BLaER1 (cell line): ENCODE data around the gene PCCA.
"Not testable (repeated sequence)": the region's sequence is repeated elsewhere in the genome, so short reads cannot be mapped to it uniquely, and the experiment has no call there.

ENCODE experiments used
- H3K27ac ChIP-seq: shearing (Covaris generic); formaldehyde crosslinking; 2 replicates; pipeline ENCODE4 v1.8.1; 2022
- H3K27me3 ChIP-seq: shearing (Covaris generic); formaldehyde crosslinking; 2 replicates; pipeline ENCODE4 v1.8.1; 2022
- H3K36me3 ChIP-seq: shearing (Covaris generic); formaldehyde crosslinking; 2 replicates; pipeline ENCODE4 v1.8.1; 2022
- H3K4me1 ChIP-seq: shearing (Covaris generic); formaldehyde crosslinking; 2 replicates; pipeline ENCODE4 v1.8.1; 2022
- H3K4me2 ChIP-seq: shearing (Covaris generic); formaldehyde crosslinking; 2 replicates; pipeline ENCODE4 v1.8.1; 2022
- H3K4me3 ChIP-seq: shearing (Covaris generic); formaldehyde crosslinking; 2 replicates; pipeline ENCODE4 v1.8.1; 2022
- H3K9ac ChIP-seq: shearing (Covaris generic); formaldehyde crosslinking; 2 replicates; pipeline ENCODE4 v1.8.1; 2022
- H3K9me3 ChIP-seq: shearing (Covaris generic); formaldehyde crosslinking; 2 replicates; pipeline ENCODE4 v1.8.1; 2022
- H4K20me1 ChIP-seq: shearing (Covaris generic); formaldehyde crosslinking; 2 replicates; pipeline ENCODE4 v1.8.1; 2022
- Cebpa-rat ChIP-seq: shearing (Covaris generic); IDR thresholded peaks from 2 replicates; pipeline ENCODE4 v1.8.1; 2022

Gene PCCA

DNA sequence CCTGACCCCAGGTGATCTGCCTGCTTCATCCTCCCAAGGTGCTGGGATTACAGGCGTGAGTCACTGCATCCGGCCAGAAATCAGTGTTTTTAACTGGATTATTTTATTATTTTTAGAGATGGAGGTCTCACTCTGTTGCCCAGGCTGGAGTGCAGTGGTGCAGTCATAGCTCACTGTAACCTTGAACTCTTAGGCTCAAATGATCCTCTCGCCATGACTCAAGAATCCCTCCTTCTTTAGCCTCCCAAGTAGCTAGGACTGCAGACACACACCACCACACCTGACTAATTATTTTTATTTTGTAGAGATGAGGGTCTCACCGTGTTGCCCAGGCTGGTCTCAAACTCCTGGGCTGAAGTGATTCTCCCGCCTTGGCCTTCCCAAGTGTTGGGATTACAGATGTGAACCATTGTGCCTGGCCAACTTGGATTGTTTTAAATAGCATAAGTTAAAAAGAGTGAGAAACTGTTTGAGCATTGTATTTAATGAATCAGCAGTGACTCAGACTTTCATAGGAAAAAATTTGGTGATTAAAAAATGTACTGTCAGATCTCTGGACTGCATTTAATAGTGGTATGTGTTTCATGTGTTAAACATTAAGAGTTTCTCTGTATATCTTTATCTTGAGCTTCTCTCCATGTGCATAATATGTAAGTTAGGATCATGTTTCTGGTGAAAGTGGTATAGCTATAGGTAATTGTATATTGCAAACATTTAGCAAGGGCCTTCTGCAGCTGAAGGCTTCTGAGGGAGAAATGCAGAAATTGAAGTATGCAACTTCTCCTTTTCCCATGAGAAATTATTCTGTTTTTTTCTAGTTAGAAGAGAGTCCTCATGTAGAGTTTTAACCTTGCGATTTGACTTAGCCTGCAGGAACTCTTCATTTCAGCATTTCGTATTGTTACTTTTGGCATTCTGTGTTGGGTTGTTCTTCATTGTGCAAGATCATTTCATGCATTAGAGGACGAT is 121.2 kb downstream of the PCCA start:
- no peak overlapping the region for H3K9ac ChIP-seq
- H3K4me3 ChIP-seq: no peak overlapping the region
- no peaks in the 10 kb centered on the region for H3K27me3 ChIP-seq
- no peak overlapping the region for H3K27ac ChIP-seq
- H3K36me3 ChIP-seq: no peaks in the 10 kb centered on the region; the same call in 1 of the 2 replicates
- no peak for TF ChIP-seq Cebpa-rat
- no peak overlapping the region for H3K4me2 ChIP-seq
- H3K4me1 ChIP-seq: peaks cover 4% of the 10 kb centered on the region
- no peaks in the 10 kb centered on the region for H4K20me1 ChIP-seq
- H3K9me3 ChIP-seq: 0 out of 2 replicates have a peak, but pooled peaks cover 5% of the 10 kb centered on the region

DNA sequence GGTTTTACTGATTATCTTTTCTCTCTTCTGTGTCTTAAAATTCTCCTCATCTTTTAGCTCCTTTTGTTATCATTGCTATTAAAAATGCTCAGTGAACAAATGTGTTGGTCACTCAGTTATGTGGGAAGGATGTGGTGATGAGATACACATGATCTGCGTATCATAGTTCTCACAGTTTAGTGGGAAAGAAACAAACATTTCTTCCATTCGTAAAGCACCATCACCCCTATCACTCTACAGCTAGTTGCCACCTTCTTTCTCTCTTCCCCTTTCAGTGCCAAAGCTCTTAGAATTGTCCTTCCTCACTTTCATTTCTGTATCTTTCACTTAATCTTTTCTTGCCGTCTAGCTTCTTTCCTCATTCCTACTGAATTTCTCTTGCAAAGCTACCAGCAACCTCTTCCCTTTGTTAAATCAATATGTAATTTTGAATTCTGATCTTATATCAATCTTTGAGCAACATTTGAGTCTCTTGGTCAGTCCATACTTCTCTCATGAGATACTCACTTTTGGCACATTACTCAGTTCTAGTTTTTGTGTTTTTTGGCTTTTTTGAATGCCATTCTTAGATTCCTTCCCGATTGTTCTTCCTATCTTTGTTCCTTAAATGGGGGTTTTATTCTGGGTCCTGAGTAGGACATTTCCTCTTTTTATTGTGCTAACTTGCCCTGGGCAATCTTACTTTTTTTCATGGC is 122.3 kb downstream of the PCCA start:
- H3K9me3 ChIP-seq: 0 out of 2 replicates have a peak, but pooled peaks cover 5% of the 10 kb centered on the region
- H3K36me3 ChIP-seq: no peaks in the 10 kb centered on the region; the same call in 1 of the 2 replicates
- no peak for TF ChIP-seq Cebpa-rat
- H4K20me1 ChIP-seq: no peaks in the 10 kb centered on the region
- H3K9ac ChIP-seq: no peak overlapping the region
- no peak overlapping the region for H3K4me3 ChIP-seq
- H3K4me2 ChIP-seq: no peak overlapping the region
- H3K27ac ChIP-seq: no peak overlapping the region
- no peaks in the 10 kb centered on the region for H3K4me1 ChIP-seq
- no peaks in the 10 kb centered on the region for H3K27me3 ChIP-seq

DNA sequence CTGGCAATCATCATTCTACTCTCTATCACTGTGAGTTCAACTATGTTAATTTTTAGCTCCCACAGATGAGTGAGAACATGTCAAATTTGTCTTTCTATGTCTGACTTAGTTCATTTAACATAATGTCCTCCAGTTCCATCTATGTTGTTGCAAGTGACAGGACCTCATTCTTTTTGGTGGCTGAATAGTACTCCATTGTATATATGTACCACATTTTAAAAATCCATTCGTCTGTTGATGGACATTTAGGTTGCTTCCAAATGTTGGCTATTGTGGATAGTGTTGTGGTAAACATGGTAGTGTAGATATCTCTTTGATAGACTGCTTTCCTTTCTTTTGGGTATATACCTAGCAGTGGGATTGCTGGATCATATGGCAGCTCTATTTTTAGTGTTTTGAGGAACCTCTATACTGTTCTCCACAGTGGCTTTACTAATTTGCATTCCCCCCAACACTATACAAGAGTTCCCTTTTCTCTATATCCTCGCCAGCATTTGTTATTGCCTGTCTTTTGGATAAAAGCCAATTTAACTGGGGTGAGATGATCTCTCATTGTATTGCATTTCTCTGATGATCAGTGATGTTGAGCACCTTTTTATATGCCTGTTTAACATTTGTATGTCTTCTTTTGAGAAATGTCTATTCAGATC is 124.1 kb downstream of the PCCA start:
- no peak overlapping the region for H3K4me2 ChIP-seq

DNA sequence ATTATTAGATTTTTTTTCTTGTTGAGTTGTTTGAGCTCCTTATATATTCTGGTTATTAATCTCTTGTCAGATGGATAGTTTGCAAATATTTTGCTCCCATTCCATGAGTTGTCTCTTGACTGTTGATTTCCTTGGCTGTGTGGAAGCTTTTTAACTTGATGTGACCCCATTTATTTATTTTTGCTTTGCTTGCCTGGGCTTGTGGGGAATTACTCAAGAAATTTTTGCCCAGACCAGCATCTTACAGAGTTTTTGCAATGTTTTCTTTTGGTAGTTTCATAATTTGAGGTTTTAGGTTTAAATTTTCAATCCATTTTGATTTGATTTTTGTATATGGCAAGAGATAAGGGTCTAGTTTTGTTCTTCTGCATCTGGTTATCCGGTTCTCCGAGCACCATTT is 124.7 kb downstream of the PCCA start:
- no peak for TF ChIP-seq Cebpa-rat
- Histone ChIP-seq H3K4me3 (no peak overlapping the region), H3K4me1 (no peaks in the 10 kb centered on the region), H3K27me3 (no peaks in the 10 kb centered on the region), H3K27ac (no peak overlapping the region), H3K9ac (no peak overlapping the region), H3K36me3 (no peaks in the 10 kb centered on the region; the same call in 1 of the 2 replicates), H3K9me3 (0 out of 2 replicates have a peak, but pooled peaks cover 5% of the 10 kb centered on the region), H3K4me2 (no peak overlapping the region), H4K20me1 (no peaks in the 10 kb centered on the region)

More for the DNA sequence above, 124.1 kb downstream of the PCCA start:
- H4K20me1 ChIP-seq: no peaks in the 10 kb centered on the region
- TF ChIP-seq Cebpa-rat: no peak
- H3K4me3 ChIP-seq: no peak overlapping the region
- H3K27ac ChIP-seq: no peak overlapping the region
- H3K9ac ChIP-seq: no peak overlapping the region
- H3K36me3 ChIP-seq: no peaks in the 10 kb centered on the region; the same call in 1 of the 2 replicates
- H3K27me3 ChIP-seq: no peaks in the 10 kb centered on the region
- H3K4me1 ChIP-seq: no peaks in the 10 kb centered on the region
- H3K9me3 ChIP-seq: 0 out of 2 replicates have a peak, but pooled peaks cover 5% of the 10 kb centered on the region

DNA sequence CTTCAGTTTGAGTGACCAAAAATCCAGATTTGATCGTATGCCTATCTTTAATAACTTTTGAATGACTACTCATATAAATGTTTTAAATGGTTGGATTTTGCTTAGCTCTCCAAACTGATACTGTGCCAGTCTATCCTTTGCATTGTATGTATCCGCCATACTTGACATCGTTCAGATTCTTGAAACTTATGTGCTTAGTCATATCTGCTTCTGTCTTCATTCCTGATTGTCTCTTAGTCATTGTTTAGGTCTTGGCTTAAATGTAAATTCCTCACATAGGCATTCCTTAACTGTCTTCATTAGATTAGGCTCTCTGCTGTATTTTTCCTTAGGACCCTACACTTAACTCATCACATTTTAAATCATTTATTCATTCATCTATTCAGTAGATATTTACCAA is 126.0 kb downstream of the PCCA start:
- no peak overlapping the region for H3K4me3 ChIP-seq
- H3K4me2 ChIP-seq: no peak overlapping the region
- no peak for TF ChIP-seq Cebpa-rat

DNA sequence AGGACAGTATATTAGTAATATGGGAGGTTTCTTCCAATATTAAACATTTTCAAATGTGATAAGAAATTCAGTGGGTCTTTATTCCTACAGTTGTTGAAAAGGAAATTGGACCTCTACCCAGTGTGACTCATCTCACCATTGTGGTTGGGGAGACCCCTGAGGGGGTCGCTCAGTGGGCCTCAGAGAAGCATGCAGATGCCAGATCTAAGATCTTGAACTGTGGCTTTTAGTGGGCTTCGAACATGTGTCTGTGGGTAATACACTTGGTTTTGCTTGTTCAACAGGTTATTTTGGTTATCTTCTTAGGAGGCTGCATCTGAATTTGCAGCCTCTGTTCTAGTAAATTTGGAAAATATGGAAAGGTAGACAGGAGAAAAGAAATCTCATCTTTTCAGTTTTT is 132.3 kb downstream of the PCCA start:
- no peak overlapping the region for H3K4me3 ChIP-seq
- H4K20me1 ChIP-seq: no peaks in the 10 kb centered on the region
- H3K9ac ChIP-seq: no peak overlapping the region
- H3K36me3 ChIP-seq: no peaks in the 10 kb centered on the region
- no peak overlapping the region for H3K4me2 ChIP-seq
- no peaks in the 10 kb centered on the region for H3K9me3 ChIP-seq
- no peaks in the 10 kb centered on the region for H3K27me3 ChIP-seq
- no peak overlapping the region for H3K27ac ChIP-seq
- no peaks in the 10 kb centered on the region for H3K4me1 ChIP-seq
- no peak for TF ChIP-seq Cebpa-rat

More for the DNA sequence above, 126.0 kb downstream of the PCCA start:
- Histone ChIP-seq H4K20me1 (no peaks in the 10 kb centered on the region), H3K27ac (no peak overlapping the region), H3K4me1 (no peaks in the 10 kb centered on the region), H3K36me3 (no peaks in the 10 kb centered on the region; the same call in 1 of the 2 replicates), H3K9ac (no peak overlapping the region), H3K27me3 (no peaks in the 10 kb centered on the region), H3K9me3 (0 out of 2 replicates have a peak, but pooled peaks cover 5% of the 10 kb centered on the region)

DNA sequence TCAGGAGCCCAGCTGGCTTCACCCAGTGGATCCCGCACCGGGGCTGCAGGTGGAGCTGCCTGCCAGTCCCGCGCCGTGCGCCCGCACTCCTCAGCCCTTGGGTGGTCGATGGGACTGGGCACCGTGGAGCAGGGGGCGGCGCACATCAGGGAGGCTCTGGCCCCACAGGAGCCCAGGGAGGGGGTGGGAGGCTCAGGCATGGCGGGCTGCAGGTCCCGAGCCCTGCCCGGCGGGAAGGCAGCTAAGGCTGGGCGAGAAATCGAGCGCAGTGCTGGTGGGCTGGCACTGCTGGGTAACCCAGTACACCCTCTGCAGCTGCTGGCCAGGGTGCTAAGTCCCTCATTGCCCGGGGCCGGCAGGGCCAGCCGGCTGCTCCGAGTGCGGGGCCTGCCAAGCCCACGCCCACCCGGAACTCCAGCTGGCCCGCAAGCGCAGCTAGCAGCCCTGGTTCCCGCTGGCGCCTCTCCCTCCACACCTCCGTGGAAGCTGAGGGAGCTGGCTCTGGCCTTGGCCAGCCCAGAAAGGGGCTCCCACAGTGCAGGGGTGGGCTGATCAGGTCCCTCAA is 135.2 kb downstream of the PCCA start:
- H3K27me3 ChIP-seq, H3K4me2 ChIP-seq, H3K36me3 ChIP-seq, H4K20me1 ChIP-seq, H3K9me3 ChIP-seq, H3K4me1 ChIP-seq, H3K4me3 ChIP-seq, H3K9ac ChIP-seq, H3K27ac ChIP-seq: not testable (repeated sequence)

DNA sequence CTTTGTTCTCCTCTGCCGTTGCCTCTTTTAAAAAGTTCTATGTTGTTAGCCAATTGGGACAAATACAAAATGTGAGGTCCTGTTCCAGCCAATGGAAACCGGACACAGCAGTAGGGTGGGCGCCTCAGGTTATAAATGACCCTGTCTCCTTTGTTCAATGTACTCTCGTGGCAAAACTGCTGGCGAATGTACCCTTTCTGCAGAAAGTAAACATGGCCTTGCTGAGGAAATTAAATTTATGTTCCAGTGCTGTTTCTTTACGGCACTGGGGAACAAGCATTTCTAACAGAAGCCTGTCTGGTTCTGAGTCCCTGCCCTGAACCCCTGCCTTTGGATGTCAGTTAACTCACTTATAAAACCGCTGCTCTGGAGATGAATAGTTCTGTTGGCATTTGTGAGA is 140.7 kb downstream of the PCCA start:
- H3K4me1 ChIP-seq: peaks cover 10% of the 10 kb centered on the region
- H3K27ac ChIP-seq: no peak overlapping the region
- no peak for TF ChIP-seq Cebpa-rat
- H3K36me3 ChIP-seq: no peaks in the 10 kb centered on the region
- H3K9ac ChIP-seq: no peak overlapping the region
- H3K27me3 ChIP-seq: no peaks in the 10 kb centered on the region
- H3K4me2 ChIP-seq: no peak overlapping the region
- no peak overlapping the region for H3K4me3 ChIP-seq
- H3K9me3 ChIP-seq: no peaks in the 10 kb centered on the region
- no peaks in the 10 kb centered on the region for H4K20me1 ChIP-seq

DNA sequence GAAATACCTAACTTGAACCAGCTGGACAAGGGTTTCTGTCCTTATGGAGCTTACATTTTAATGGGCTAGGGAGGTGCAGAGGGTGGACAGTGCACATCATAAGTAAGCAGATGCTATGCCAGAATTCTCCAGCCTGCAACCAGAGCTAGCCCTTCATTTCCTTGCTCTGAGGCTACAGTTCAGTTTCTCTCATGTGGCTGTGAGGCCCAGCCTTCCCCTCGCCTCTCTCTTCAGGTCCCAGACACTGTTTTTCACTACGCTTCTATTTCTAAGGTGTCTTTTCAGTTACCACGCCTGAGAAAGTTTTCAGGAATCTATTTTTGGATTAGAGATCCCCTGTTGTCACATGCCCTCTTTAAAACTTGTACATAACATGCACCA is 141.9 kb downstream of the PCCA start:
- H3K4me3 ChIP-seq: no peak overlapping the region
- no peaks in the 10 kb centered on the region for H3K9me3 ChIP-seq
- H3K27me3 ChIP-seq: no peaks in the 10 kb centered on the region
- no peak overlapping the region for H3K27ac ChIP-seq
- H4K20me1 ChIP-seq: no peaks in the 10 kb centered on the region
- H3K36me3 ChIP-seq: no peaks in the 10 kb centered on the region
- H3K4me2 ChIP-seq: no peak overlapping the region
- H3K4me1 ChIP-seq: peaks cover 20% of the 10 kb centered on the region
- no peak for TF ChIP-seq Cebpa-rat
- no peak overlapping the region for H3K9ac ChIP-seq
